ENCODE data around the gene CYTH3.
A peak's percentile ranks its signal among the peaks of the same experiment; 100 is the strongest.

The CYTH3 gene

DNA sequence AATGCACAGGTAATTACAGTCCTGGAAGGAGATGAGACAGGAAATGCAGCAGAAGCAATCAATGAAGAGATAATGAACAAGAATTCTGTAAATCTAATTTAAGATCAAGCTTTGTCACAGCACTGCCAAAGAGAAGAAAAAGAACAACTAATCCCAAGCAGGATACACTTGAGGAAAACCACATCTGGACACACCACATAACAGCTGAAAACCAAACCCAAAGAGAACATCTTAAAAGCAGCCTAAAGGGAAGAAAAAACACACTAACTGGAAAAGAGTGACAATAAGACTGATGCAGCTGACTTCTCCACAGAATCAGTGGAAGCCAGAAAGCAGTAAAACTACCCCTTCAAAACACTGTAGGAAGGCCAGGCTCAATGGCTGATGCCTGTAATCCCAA, 10.2 kb downstream of the CYTH3 start:
- DNase-seq = no peak
- intact Hi-C loops (cut with DNase I) = no loop called here

DNA sequence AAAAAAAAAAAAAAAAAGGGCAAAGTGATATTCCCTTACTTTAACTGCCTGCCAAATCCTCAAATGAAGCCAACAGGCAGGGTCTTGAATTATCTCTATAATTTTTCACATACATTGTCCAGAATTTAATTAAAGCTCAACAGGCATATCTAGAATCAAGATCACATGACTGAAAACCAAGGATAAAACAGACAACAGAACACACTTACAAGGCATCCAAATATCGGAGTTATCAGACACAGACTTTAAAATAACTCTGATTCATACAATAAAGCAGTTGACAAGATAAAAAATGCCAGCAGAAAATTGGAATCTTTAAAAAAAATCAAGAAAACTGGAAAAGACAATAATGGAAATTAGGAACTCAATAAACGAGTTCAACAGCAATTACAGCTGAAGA, 10.7 kb downstream of the CYTH3 start:
- intact Hi-C loops (cut with DNase I) = no loop called here

DNA sequence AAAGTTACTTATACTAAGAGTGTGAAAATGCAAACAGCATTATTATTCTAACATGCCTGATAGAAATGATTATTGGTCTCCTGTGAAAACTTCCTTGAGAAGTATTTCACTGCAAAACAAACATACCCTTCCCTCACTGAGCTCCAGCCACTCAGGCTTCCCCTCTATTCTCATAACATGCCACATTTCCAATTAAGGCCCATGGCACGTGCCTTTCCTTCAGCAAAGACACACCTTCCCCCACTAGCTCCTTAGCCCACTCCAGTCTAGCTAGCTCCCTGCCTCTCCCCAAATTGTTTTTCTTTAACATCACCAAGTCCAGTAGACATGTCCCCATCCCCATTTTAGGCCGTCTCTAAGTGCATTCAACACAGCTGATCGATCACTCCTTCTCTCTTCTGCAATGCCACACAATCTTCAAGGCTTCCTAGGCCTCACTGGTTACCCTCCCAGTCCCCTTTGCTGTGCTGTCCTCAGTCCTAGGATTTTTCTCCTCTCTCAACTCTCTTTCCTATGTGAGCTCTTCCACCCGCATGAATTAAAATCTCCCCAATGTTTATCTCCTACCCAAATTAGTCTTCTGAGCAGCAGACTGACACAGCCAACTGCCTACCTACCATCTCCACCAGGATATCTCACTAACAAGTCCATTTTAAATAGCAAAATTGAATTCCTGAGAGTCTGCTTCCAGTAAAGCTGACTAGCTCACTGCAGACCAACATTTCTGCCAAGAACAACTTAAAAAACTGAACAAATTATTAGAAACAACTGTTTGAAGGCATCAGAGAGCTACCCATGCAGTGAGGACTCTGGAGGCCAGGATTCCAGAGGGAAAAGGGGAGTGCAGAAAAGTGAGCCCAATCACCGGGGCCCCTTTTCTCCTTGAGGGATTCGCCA, 11.9 kb downstream of the CYTH3 start:
- no peak for DNase-seq
- intact Hi-C loops (cut with DNase I) = no loop called here

More for the DNA sequence above, 10.7 kb downstream of the CYTH3 start:
- no peak for DNase-seq

DNA sequence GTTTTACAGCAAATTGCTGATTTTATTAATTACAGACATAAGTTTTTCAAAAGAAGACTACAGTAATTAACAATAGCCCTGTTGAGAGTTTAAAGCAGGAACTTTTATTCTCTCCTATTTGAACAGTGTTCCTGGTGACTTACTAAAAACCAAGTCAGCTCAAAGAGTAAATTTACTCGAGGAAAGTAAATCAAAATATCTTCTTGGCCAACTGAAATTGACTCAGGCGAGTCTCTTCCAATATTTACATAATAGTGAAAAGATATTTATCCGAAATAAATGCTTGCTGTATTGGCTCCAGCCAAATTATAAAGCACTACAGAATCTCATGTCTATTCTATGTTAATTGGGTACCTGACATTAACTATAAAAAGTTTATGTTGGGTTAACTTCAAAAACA, 13.2 kb downstream of the CYTH3 start:
- no peak for DNase-seq
- intact Hi-C loops (cut with DNase I) = no loop called here

DNA sequence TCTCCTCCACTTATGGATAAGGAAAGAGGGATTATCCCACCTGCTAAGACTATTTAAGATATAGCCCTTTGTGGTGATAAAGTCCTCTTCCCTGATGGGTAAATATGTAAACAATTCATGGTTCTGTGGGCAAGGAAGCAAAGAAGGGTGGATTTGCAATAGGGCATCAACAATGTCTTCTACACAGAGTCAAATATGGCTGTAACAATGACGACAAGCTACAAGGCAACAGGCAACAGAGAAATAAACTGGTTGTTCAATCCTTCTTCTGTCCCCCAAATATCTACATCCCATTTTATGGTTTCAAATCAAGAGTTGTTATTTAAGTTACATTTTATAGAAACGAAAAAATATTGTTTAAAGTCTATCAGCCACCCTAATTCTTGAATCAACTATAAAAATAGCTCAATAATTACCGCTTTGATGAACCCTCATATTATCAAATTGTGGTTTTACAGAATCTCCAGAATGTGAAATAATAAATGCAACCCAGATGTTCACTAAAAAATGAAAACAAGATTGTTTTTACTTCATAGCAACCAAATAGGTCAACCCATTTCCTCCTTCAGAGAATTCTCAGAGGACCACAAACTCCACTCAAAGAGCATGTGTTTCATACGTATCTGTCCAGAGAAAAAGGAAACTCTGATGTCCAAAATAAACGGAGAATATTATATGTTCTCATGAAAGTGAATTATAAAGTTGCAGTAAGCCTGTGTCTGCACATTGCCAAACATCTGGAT, 13.8 kb downstream of the CYTH3 start:
- DNase-seq = no peak
- intact Hi-C loops (cut with DNase I) = no loop called here

DNA sequence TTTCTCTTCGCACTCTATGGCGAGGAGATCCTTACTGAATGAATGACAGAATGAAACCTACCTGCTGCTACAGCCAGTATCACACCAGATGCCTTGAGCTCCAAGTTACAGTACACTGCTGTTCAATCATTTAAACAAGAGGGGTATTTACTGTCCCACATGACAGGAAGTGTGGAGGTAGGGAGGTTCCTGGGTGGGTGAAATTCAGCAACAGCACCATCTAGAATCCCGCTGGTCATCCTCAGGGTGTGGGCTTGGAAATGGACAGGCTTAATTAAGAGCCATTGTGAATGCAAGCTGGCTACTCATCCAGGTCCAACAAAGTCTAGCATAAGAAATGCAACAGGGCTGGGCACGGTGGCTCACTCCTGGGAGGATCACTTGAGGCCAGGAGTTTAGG, 14.7 kb downstream of the CYTH3 start:
- intact Hi-C loops (cut with DNase I) = no loop called here
- no peak for DNase-seq

DNA sequence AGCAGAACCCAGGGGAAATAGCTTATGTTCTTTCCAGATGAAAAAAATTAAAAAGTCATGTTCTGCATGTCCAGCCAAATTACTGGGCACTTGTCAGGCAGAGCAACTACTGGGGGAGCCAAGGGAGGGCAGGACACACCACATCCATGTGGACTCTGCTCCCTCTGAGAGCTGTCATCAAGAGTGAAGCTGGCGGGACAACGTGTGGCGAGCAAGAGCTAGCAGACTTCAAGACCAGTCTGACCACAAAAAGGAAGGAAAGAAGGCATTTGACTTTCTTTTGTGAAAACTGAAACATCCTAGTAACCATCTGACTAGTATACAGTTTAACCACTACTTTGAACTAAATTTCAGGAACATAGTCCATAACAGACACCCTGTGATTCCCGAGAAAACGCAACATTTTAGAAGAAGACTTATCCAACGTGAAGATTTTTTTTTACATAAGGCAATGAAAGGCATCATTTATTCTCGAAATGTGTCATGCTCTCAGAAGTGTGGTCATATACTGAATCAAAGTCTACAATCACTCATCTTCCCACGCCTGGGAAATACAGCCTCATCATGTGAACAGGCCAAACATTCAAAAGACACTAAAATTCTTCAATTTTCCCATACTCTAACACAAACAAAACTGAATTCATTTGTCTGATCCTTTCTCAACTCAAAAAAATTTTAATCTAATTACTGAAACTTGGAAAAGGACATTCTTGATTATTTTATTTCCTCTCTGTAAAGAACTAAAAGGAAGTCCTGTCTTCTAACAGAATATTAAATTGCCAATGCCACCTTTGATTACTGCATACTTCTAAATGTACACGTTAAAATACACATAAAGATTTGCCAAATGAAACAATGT, 15.5 kb downstream of the CYTH3 start:
- peak in 4 of 42 donors; percentile 12 to 37 (median 18) for DNase-seq
- intact Hi-C loops (cut with DNase I) = no loop called here

DNA sequence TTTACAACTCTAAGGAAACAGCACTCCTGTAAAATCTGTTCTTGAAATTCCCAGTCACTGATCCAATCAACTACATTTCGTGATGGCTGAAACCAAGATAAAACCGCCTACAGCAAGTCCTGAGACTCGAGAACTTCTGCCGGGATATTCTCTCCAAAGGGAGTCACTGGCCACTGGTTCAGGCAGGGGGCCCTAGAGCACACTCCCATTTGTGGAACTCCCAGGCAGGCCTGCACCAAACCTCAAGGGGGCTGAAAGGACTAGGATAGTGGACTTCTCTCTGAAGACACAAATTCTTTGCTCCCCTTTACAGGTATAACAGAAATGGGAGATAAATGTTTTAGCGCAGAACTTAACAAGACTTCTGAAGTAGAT, 16.3 kb downstream of the CYTH3 start:
- intact Hi-C loops (cut with DNase I) = no loop called here
- DNase-seq = no peak

DNA sequence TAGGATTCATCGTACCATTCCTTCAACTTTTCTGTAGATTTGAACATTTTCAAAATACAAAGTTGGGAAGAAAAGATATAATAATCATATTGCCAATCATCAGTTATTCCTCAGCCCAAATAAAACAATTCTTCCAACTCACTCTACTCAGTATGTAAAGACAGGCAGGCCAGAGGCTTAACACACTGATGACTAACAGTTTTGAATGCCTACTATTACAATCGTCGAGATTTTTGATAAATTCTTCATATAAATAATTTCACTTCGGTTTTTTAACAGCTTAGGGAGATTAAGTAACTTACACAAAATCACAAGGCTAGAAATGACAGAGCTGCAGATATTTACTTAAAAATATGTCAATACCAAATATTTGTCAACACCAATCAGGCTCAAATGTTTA, 17.6 kb downstream of the CYTH3 start:
- intact Hi-C loops (cut with DNase I) = no loop called here
- DNase-seq = no peak

DNA sequence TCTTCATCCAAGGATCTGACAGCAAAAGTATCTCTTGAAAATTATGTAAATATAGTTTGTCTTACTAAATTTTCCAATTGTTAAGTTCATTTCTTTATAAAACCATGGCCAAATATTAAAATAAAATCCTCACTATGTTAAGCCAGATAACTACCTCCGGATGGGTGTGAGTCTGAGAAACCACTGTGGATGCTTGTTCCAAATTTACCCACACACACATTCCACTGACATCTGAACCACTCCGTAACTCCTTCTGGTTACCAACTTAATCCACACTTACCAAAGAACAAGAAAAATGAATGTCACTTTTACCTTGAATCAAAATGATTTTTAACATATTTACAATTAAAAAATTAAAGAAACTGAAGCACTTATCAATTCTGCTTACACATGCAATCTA, 19.7 kb downstream of the CYTH3 start:
- intact Hi-C loops (cut with DNase I) = no loop called here
- no peak for DNase-seq

DNA sequence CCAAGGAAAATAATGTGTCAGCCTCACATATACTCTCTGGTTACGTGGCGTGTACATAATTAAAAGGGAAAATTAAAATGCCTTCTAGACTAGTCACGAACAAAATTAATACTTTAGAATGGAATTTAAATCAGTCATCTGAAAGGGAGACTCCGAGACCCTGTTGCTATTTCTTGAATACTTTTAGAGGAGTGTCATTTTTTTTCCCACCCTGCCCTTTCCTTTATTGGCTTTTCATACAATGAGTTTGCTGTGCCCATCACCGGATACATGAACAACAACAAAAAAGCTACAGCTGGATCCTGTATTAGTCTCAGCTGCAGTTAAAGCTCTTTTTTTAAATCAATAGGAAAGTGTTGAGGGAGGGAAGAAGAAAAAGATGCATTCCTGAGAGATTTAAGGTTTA, 20.1 kb downstream of the CYTH3 start:
- intact Hi-C loops (cut with DNase I) = no loop called here
- no peak for DNase-seq

DNA sequence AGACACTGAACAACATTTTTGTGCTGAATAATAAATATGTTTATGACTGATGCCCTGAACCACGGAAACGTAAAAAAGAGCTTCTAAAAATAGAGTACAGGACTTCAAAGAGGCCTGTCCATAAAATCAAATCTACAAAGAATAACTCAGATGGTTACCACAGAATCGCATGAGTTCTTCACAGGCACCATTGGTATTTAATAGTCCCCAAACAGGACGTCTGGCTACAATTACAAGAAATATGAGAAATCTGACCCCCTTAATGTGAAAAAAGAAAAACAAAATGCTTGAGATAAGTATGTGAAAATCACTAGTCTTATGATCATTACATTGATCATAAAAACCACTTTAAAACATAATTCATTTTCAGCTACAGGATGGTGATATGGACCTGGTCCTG, 20.8 kb downstream of the CYTH3 start:
- DNase-seq = no peak
- intact Hi-C loops (cut with DNase I) = no loop called here

DNA sequence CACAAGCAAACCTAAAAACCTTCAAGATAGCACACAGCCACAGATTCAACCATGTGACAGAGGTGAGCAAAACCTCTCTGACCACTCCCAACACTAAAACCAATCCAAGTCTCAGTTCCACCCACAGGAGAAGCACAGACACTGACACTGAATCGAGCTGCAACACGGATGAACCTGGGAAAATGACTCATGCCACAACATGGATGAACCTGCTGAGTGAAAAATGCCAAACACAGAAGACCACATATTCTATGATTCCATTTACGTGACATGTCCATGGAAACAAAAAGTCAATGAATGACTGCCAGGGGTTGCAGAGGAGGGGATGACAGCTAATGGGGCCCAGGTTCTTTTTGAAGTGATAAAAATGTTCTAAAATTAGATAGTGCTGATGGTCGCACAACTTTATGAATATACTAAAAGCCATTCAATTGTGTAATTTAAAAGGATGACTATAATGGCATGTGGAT, 22.0 kb downstream of the CYTH3 start:
- intact Hi-C loops (cut with DNase I) = no loop called here
- DNase-seq = no peak

DNA sequence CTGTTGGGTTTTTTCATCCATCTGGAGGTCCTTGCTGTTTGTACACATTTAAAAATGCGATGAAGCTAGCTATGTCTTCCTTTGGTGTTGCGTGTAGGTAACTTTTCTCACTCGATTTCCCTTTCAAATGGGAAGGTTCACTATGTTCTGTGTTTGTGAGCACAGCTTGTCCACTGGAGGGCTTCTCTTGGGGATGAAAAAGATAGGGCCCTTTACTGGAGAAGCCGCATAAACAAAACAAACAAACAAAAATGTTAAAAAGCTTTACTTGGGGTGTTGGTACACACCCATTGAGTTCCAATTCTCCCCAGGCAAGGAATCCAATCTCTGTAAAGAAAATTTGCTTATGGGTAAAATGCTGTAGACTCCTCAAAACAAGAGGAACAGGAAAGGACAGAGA, 23.4 kb downstream of the CYTH3 start:
- intact Hi-C loops (cut with DNase I) = no loop called here
- DNase-seq = no peak

DNA sequence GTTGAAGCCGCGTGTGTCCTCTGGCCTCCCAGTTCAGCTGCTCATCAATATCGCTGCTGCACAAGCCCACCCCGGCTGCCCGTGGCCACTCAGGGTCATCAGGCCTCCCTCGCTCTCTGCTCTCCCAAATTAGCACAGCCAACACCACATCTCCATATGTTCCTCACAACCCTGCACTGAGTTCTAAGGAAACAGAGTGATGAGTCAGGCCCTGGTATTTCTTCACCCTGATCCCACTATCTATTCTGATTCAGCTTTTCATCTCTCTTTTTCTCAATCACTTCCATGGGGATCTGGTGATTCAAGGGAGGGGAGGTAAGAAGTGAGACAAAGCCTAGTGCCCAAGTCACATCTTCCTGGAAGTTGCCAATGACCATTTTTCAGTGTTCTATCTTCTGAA, 23.8 kb downstream of the CYTH3 start:
- intact Hi-C loops (cut with DNase I) = no loop called here
- DNase-seq = no peak

DNA sequence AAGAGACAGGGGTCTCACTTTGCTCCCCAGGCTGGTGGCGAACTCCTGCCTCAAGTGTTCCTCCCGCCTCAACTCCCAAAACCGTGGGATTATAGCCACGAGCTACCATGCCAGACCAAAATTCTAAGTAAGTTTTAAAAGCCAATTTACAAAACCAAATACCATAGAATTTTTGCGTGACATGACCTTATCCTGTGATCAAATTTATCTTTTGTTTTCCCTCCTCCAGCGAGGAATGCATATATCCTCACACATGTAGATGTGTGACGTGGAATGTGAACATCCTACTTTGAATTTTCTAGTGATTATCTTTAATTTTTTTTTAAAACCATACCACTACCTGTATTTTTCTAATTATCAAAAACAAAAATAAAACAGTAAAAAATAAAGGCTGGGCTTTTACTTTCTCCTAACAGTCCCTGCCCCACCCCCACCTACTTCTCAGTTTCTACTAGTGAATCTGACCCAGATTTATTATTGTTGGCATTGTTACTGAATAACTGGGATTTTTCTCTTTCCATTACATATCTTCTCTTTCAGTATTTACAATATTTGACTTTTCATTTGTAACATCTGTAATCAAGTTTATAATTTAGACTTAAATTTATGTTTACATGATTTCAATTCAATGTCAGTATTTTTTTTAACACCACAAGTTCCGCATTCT, 26.0 kb downstream of the CYTH3 start:
- intact Hi-C loops (cut with DNase I) = no loop called here
- no peak for DNase-seq

DNA sequence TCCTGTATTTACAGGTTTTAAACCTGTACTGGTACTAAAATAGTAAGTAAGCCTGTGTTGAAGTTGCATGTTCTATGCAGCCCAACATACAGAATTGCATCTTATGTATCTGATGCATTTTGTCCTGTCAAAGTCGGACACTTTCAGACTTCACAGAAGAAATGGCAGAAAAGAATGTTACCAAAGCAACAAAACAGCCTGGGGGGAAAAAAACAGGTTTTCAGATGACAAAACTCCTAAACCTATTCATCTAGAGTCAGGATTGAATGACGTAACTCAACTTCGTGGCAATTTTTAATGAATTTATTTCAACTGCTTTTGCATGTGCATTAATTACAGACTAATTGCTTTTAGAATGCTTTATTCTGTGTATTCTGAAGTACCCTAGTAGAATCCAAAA, 28.4 kb downstream of the CYTH3 start:
- DNase-seq = no peak
- intact Hi-C loops (cut with DNase I) = no loop called here

DNA sequence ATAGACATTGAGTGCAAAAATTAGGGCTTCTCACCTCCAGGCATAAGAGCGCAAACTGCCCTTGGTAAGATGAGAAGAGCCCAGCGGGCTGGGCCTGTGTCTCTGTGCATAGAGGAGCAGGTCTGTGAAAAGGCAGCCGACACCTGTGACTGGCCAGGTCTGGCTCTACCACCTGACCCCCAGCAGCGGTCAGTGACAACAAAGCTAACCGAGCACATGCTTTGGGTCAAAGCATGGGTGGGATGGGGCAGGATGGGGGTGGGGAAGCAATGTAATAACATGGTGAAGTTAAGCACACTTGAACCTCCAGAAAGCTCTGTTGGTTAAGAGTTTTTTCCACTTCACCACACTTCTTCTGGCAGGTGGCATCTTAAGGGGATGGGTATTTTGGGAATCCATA, 29.3 kb downstream of the CYTH3 start:
- DNase-seq = no peak
- intact Hi-C loops (cut with DNase I) = no loop called here

DNA sequence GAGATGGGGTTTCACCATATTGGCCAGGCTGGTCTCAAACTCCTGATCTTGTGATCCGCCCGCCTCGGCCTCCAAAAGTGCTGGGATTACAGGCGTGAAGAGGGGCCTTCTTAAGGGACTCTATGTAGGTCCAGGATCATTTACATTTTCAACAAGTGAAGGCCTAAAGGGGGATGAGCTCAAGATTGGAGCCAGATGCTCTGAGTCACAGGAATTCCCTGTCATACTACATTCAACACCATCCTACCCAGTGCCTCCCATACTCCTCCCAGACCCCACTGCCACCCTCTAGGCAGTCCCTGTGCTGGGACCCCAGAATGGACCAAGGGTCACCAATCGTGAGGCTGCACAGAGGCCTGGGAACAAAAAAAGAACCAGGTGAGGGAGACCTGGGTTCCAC, 29.9 kb downstream of the CYTH3 start:
- DNase-seq = no peak
- intact Hi-C loops (cut with DNase I) = no loop called here

Measured in head of caudate nucleus (tissue), 42 donors.